Ishikawa (cell line): ENCODE results near the gene SLC22A8.

Experiments
- CEBPB ChIP-seq: IDR thresholded peaks from 2 replicates; pipeline ENCODE4 v1.6.1; 2012
- CREB1 ChIP-seq: IDR thresholded peaks from 2 replicates; pipeline ENCODE4 v1.6.1; 2012; ENCODE audit warnings: low read depth
- EP300 ChIP-seq: IDR thresholded peaks from 2 replicates; pipeline ENCODE4 v1.6.1; 2012; ENCODE audit warnings: borderline replicate concordance
- FOXM1 ChIP-seq: IDR thresholded peaks from 2 replicates; pipeline ENCODE4 v1.6.1; 2012; ENCODE audit warnings: low read depth, borderline replicate concordance
- NFIC ChIP-seq: IDR thresholded peaks from 2 replicates; pipeline ENCODE4 v1.6.1; 2012
- RAD21 ChIP-seq: IDR thresholded peaks from 2 replicates; pipeline ENCODE4 v1.6.1; 2012; ENCODE audit warnings: low read depth
- REST ChIP-seq: IDR thresholded peaks from 2 replicates; pipeline ENCODE4 v1.6.1; 2012; ENCODE audit warnings: low read depth, mild to moderate bottlenecking
- TAF1 ChIP-seq: IDR thresholded peaks from 2 replicates; pipeline ENCODE4 v1.6.1; 2012; ENCODE audit warnings: low read depth, mild to moderate bottlenecking
- TCF12 ChIP-seq: IDR thresholded peaks from 2 replicates; pipeline ENCODE4 v1.6.1; 2012; ENCODE audit warnings: low read depth
- TEAD4 ChIP-seq: IDR thresholded peaks from 2 replicates; pipeline ENCODE4 v1.6.1; 2012
- USF1 ChIP-seq: IDR thresholded peaks from 2 replicates; pipeline ENCODE4 v1.6.1; 2012
- YY1 ChIP-seq: IDR thresholded peaks from 2 replicates; pipeline ENCODE4 v1.6.1; 2012; ENCODE audit warnings: low read depth
- ZBTB7A ChIP-seq: IDR thresholded peaks from 2 replicates; pipeline ENCODE4 v1.6.1; 2012; ENCODE audit warnings: low read depth
- TF ChIP-seq, protein P1 (sequence below): IDR thresholded peaks from 2 replicates; pipeline ENCODE4 v1.6.1; 2012

GRCh38 chr11:62976109-62976508 is 39.5 kb downstream of the SLC22A8 start:
- TF ChIP-seq CEBPB: no peak
- no peak for TF ChIP-seq TEAD4
- no peak for TF ChIP-seq CREB1
- TF ChIP-seq TCF12: no peak
- no peak for TF ChIP-seq TAF1
- no peak for TF ChIP-seq REST
- TF ChIP-seq, protein P1, sequence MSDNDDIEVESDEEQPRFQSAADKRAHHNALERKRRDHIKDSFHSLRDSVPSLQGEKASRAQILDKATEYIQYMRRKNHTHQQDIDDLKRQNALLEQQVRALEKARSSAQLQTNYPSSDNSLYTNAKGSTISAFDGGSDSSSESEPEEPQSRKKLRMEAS: no peak
- no peak for TF ChIP-seq YY1
- no peak for TF ChIP-seq RAD21
- no peak for TF ChIP-seq FOXM1
- no peak for TF ChIP-seq EP300
- TF ChIP-seq NFIC: no peak
- TF ChIP-seq USF1: no peak
- TF ChIP-seq ZBTB7A: no peak
